GM21360 (cell line): ENCODE data around the gene KASH5.

ENCODE experiments used
- ATAC-seq: cut with Tn5 transposase; IDR thresholded peaks from one replicate; pipeline ENCODE4 v1.9.1; 2021; ENCODE audit warnings: mild to moderate bottlenecking, moderate library complexity; ENCODE audit not compliant: unreplicated experiment

KASH5 gene

DNA sequence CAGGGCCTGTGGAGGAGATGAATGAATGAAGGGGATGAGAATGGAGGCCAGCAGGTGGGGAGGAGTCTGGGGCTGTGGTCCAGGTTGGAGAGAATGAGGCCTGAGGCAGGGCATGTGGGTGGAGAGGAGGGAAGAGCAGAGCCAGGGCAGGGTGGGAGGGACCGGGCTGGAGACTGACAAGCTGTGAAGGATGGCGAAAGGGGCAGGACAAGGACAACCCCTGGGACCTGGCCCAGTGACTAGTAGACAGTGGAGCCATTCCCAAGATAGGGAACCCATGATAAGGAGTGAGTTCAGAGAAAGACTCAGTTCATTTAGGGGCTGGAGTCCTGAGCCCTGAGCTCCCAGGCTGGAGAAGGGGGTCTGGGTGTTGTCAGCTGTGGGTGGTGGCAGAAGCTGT, 32.2 kb downstream of the KASH5 start:
- no peak for ATAC-seq

DNA sequence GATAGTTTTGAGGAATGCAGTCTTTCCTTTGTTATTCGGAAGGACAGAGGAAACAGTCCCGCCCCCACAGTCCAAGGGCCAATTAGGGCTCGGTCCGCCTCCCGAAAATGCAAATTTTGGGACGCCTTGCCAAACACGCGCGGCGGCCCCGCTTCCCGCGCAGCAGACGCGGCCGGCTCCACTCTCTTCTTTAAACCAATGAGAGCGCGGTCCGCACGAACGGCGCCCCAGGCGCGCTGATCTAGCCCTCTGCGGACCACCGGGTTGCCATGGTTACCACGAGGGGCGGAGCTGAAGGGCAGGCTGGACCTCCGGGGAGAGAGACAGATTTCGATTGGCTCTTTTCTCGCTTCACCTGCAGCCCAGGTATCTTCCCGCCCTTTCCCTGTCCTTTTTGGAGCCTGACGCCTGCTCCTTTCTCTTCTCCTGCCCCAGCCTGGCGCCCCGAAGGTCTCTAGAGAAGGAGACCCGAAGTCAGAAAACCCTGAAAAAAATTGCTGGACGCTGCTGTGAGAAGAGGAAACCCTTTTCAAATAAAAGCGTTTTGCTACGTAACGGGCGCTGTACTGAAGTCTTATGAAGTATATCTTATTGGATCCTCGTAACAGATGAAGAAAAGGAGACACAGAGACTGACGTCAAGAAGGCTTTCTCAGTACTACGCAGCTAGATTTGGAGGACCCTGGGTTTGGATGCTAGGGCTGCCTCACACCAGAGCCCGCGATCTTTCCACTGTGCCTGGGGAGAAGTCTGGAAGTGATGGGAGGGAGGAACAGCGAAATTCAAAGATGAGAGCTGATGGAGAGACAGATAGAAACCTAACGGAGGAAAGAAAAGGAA, 33.2 kb downstream of the KASH5 start:
- ATAC-seq, result no peak

DNA sequence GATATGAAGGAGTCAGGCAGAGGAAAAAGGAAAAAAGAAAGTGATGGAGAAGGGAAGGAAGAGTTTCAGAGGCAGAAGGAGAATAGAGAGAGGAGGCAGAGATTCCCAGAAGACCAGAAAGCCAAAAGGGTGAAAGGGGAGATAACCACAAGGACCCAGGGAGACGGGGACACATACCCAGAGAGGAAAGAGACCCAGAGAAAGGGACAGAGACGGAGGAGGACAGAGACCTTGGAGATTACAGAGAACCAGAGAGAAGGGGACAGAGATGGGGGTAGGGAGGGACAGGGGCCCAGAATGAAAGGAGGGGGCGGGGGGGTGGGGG, 33.8 kb downstream of the KASH5 start:
- ATAC-seq, result no peak

DNA sequence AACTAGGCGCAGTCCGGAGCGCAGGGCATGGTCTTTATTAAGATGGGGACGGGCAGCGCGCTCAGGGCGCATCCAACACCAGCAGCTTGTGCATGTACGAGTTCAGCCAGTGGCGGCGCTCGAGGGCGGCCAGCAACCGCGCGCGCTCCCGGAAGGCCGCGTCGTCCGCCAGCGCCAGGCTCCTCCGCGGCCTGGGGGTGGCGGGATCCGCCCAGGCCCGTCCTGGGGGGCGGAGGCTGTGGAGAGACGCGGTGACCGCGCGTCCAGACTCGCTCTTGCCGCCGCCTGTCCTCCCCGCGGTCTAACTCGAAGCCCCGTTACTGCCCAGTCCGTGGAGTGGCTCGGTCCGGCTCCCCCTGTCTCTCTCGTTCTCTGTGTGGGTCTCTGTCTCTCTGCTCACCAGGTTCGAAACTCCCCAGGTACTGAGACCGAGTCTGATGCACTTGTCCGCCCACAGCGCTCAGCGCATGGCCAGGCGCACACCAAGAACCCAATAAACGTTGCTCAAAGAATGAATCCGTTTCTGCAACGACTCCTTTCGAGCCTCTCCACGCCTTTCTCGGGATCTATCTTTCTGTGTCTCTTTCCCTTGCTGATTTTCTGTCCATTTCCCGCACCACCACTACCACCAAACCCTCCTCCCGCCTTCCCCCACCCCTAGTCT, 34.5 kb downstream of the KASH5 start:
- ATAC-seq, result no peak

DNA sequence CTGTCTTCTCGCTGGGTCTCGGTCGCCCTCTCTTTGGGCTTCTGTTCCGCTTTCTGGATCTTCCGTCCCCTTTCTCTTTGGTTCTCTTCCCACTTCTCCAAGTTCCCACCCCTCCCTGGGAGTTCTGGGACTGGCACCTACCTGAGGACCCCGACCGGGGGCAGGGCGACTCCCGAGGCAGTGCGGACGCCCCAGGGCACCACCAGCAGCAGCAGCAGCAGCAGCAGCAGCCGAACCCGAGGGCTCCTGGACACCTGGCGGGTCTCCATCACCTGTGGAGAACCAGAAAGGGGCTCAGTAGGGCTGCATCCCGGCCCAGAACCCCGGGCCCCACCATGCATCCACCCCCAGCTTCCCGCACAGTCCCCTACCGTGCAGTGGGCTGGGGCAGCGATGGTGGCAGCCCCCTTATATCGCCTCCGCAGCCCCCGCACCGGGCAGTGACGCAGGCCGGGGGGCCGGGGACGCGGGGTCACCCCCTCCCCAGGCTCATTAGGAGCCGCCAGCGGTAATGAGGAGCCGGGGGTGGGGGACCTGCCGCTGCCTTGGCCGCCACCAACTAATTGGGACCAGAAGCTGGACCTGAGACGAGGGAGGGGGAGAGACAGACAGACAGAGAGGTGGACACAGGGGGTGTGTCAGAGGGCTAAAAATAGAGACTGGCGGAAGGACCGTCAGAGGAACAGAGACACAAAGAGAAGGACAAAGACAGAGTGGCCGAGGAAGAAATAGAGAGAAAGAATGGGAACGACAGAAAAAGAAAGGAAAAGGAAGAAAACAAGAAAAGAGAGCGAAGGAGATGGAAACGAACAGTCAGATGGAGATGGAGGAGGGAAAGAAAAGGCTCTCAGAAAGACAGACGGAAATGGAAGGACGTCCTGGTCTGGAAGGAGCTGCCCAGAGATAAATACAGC, 35.3 kb downstream of the KASH5 start, which contains the start of gene PTH2:
Gene PTH2 (minus strand): TSS at position 371 of the 914 bp plus-strand sequence. CDS start 102 bp downstream, at position 269.
- no peak for ATAC-seq

DNA sequence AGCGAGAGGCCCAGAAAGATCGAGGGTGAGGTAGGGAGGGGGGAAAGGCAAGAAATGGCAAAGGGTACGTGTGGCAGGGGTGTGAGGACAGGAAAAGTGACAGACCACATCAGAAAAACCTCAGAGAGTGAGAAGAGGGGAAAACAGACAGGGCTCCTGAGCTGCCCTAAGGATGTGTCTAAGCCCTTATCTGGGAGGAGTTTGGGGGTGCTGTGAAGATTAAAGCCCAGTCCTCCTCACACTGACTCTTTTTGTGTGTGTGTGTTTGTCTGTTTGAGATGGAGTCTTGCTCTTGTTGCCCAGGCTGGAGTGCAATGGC, 35.9 kb downstream of the KASH5 start:
- ATAC-seq, result no peak

DNA sequence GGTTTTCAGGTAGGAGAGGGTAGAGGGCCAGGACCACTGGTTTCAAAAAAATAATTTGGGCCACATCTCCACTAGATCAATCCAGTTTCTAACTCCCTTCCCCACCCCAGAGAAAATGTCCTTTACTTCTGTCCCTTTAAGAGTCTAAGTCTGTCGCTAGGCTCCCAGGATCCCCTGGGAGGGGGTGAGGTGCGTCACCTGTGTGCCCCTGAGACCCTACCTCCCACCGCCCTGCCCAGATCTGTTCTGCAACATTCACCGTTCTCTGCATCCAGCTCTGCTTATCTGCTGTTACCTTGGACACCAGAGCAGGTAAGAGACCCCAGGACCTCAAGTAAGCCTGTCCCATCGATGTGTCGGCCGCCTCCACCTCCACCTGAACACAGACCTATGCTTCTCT, 37.1 kb downstream of the KASH5 start, which contains the start of gene GFY:
Gene GFY (plus strand): TSS at position 211 of the 400 bp plus-strand sequence. CDS start 1,043 bp downstream, outside the sequence.
- ATAC-seq, result no peak

DNA sequence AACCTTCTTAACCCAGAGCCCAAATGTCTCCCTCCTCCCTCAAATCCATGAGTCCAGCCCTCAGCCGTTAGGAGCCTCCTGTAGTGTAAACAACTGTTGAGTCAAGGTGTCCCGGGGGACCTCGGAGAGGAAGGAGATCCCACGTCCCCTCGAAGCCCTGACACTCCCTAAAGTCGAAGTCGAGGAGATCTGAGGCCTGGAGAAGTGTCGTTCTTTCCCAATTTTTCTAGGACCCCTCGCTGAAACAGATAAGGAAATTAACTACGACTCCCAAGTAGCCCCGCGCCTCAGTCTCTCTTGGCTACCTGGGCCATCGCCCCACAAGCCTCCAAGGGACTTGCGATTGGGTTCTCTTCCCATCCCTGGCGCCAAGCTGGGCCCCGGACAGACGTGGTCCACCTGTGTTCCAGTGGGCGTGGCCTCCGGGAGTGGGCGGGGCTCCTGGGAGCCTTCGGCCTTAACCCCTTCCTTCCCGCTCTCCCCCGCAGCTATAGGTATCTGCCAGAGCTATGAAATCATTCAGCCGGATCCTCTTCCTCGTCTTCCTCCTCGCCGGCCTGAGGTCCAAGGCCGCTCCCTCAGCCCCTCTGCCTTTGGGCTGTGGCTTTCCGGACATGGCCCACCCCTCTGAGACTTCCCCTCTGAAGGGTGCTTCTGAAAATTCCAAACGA, 38.0 kb downstream of the KASH5 start:
- ATAC-seq, result no peak

DNA sequence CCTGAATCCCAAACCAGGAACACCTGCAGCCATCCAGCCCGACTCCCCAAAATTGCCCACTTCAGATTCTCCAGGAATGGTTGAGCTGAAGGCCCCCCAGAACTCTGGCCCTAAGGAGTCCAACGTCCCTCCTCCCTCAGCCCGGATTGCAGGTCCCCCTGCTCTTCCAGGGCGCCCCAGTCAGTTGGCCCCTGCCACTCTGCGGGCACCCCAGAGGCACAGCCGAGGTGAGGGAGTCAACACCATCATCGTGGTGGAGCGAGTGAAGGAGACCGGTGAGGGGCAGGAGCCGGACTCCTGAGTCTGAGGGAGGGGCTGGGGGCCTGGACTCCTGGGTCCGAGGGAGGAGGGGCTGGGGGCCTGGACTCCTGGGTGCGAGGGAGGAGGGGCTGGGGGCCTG, 39.3 kb downstream of the KASH5 start:
- no peak for ATAC-seq

DNA sequence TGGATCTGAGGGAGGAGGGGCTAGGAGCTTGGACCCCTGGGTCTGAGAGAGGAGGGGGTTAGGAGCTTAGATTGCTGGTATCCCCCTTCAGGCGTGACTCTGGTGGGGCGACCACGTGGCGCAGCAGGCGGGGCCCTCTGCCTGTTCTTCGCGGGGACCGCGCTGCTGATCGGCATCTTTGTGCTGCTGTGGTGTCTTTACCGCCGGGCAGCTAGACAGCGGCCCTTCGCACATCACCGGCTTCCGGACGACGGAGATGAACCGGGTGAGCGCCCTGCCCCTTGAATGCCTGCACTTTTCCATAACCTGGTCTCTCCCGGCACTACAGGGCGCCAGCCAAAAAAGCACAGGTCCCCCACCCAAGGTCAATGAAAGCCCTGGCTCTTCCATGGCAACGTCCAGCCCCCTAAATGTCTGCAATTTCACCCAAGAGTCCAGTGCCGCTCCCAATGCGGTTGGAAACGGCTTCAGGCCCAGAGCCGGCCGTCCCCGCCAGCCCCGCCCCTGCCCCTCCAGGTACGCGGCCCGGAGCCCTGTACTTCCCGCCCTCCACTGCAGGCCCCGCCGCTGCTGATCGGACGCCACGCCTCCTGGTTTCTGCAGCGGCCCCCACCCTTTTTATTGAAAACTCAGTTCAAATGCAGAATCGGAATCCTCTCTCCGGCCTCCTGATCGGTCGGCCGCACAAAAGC, 40.0 kb downstream of the KASH5 start:
- ATAC-seq, result no peak

DNA sequence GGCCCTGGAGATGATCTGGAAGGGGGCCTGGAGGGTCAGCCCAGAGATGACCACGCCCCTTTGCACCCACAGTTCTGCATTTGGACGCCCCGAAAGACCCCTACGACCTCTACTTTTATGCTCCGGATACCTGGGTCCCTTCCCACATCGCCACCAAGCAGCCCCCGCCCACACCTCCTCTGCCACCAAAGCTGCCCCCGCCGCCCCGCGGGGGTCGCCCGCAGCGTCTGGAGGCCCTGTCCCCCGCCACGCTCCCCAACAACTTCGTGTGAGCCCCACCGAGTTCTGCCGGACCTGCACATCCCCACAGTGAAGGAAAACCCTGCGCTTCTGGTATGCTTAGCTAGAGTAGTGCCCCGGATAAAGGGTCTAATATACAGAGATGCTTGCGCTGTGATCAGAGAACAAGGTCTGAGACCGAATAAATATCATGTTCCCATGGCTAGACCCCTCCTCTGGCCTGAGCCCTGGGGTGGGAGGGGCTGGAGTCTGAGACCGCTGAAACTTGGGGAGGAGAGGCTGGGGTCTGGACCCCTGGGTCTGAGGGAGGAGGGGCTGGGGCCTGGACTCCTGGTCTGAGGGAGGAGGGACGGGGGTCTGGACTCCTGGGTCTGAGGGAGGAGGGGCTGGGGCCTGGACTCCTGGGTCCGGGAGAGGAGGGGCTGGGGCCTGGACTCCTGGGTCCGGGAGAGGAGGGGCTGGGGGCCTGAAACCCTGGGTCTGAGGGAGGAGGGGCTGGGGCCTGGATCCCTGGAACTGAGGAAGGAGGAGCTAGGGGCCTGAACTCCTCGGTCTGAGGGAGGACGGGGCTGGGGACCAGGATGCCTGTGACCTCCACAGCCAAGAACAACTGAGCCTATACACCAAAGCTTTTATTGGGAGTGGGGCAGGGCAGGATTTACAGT, 40.8 kb downstream of the KASH5 start:
- ATAC-seq, result no peak

DNA sequence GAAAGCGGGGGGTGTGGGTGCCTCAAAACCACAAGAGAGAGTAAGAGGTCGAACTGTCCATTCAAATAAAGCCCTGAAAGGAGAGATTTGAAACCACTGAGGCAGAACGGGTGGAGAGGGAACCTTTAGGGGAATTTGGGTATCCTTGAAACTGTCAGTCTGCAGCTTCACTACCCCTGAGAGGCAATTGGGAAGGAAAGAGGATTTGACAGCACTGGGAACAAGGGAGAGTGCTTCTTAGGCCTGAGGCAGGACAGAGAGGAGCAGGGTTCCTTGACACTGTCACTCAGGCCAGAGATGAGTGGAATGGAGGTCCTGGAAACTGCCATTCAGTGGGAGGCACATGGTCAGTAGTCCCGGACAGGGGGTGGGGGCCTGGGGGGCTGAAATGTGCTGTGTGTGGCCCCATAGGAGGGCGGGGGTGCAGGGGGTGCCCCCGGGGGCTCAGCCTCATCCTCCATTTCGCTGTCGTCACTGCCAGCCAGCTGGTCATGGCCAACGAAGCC, 42.2 kb downstream of the KASH5 start:
- ATAC-seq, result no peak

DNA sequence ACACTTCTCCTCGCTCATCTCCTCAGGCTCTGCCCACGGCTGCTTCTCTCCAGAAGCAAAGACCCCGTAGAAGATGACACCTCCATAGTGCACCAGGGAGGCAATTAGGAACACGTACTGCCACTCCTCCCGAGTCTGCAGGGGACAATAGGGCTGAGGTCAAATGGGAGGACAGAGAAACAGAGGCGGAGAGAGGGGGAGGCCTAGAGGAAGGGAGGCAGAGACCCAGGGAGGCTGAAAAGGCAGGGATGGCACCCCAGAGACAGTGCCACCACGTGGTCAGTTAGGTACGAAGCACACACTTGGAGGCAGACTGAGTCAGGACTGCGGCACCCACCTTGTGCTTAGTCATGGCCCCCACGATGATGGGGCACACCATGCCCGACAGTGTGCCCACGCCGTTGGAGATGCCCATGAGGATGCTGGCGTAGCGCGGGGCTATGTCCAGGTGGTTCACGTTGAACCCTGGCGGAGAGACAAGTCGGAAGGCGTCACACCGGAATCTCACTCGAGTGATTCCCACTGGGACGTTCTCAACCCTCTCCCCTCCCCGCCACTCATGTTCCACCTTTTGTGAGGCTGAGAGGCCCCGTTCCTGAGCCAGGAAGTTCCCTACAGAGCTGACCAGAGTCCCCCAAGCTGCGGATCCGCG, 42.8 kb downstream of the KASH5 start:
- no peak for ATAC-seq

DNA sequence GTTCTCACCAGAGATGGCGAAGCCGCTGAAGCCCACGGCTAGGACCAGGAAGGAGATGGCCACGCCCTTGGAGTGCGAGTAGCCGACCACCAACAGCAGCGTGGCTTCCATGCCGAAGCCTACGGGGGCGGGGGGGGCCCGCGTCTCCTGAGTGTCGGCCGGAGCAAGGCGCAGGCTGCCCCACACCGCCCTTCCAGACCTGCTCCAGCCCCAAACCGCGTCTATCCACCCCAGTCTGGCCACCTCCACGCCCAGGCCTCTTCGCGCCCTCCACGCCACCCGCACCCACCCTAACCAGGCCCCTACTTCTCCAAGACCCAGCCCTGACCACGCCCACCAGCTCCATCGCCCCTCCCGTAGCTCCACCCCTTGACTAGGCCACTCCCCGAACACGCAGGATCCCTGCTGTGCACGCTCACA, 43.3 kb downstream of the KASH5 start:
- ATAC-seq, result no peak

DNA sequence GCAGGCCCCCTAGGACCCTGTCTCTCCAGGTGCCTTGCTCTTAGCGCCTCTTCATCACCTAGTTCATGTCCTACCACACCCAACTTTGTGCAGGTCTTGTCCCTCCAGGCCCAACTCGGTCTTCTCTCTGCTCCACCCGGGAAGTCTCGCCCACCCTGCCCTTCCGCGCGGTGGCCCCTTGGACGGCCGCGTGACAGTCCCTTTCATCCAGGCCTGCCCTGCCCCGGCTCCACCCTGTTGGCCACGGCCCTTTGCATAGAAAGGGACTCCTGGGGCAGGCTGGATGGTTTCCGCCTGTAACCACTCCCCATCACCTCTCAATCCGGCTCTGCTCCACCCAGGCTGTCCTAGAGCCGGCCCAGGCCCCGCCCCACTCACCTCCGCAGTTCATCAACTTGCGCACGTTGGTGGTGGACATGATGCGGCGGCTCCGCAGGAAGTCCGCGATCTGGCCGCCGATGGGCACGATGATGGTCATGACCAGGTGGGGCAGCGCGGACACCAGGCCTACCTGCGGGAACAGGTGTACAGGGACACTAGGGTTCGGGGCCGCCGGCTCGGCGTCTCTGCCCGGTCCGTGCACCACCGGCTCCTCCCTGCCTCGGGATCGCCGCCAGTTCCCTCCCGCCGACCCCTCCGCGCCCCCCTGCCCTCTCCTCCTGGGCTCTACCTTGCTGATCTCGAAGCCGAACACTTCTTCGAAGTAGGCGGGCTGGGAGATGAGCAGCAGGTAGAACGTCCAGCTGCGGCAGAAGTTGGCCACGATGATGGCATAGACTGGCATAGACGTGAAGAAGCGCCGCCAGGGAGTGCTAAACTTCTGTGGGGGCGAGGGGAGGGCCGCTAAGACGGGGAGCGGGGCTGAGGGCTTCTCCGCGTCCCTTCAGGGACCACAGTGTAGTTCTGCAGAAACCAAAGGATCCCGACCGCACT, 44.4 kb downstream of the KASH5 start:
- no peak for ATAC-seq

DNA sequence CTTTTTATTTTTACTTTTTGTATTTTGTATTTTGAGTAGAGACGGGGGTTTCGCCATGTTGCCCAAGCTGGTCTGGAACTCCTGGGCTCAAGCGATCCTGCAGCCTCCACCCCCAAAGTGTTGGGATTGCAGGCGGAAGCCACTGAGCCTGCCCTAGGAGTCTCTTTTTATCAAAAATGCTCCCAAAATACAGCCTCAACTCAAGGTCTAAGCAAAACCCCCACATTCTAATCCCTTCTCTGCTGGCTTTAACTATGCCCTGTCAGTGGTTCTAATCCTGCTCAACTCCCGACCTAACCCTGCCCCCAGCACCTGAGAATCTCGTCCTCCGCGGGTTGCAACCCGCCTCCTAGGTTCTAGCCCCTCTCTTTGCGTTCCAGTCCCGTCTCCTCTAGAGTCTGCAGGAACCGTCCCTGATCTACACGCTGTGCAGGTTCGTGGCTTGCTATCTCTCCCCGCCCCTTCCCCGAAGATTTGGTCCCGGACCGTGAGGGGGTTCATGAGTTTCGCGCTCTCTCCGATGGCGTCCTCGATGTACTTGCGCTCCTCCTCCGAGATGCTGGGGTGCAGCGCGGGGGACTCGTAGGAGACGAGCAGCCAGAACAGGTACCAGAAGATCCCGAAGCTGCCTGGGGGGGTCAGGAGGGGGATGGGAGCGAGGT, 45.3 kb downstream of the KASH5 start:
- ATAC-seq, result no peak
